Esophagus (tissue), 2 donors: Measurements from ENCODE around the gene TMA7. TPM values are rescaled to one million over a fixed set of nuclear protein-coding genes. Genes with fewer than 3 reads are reported as not detected.

ENCODE experiments used
- H3K27ac ChIP-seq, 2 donors: one replicate each; pipeline ENCODE4 v1.5.1; 2013; ENCODE audit warnings: low read depth in 2 of 2, mild to moderate bottlenecking in 2 of 2, inconsistent platforms in 1 of 2, low read length in 1 of 2, moderate library complexity in 1 of 2
- H3K27me3 ChIP-seq, 2 donors: one replicate each; pipeline ENCODE4 v1.6.1; 2013; ENCODE audit warnings: low read length in 2 of 2, control low read depth in 1 of 2, mild to moderate bottlenecking in 1 of 2; ENCODE audit not compliant: insufficient read depth in 2 of 2, control insufficient read depth in 1 of 2
- H3K36me3 ChIP-seq, 2 donors: one replicate each; pipeline ENCODE4 v1.6.1; 2013; ENCODE audit warnings: low read length in 1 of 2; ENCODE audit not compliant: control insufficient read depth in 2 of 2, insufficient read depth in 2 of 2
- H3K4me1 ChIP-seq, 2 donors: one replicate each; pipeline ENCODE4 v1.6.1; 2013; ENCODE audit warnings: low read length in 1 of 2; ENCODE audit not compliant: control insufficient read depth in 2 of 2, insufficient read depth in 2 of 2
- H3K4me3 ChIP-seq, 2 donors: one replicate each; pipeline ENCODE4 v1.5.1; 2013; ENCODE audit warnings: low read length in 2 of 2, mild to moderate bottlenecking in 2 of 2, low read depth in 1 of 2, moderate library complexity in 1 of 2
- H3K9me3 ChIP-seq, 2 donors: one replicate each; pipeline ENCODE4 v1.6.1; 2013; ENCODE audit warnings: mild to moderate bottlenecking in 2 of 2, low read depth in 1 of 2, low read length in 1 of 2, moderate library complexity in 1 of 2; ENCODE audit not compliant: control insufficient read depth in 2 of 2, insufficient read depth in 1 of 2
- WGBS, 2 donors: extraction: QIAGEN DNeasy Blood & Tissue Kit; methylation state at CpG; one replicate each; pipeline ENCODE4 v1.1.7; 2013; 5-methylcytosine and 5-hydroxymethylcytosine counted together
- polyA plus RNA-seq, 2 donors: library from polyadenylated mRNA; stranded (reverse); fragments of 200-250 nt; gene quantifications; one replicate each; pipeline ENCODE4 v1.2.3, GENCODE V29; 2013
- donor health status: healthy with polysubstance abuse.
- donor health status: Bipolar disorder and iron deficiency.

Gene TMA7
- polyA plus RNA-seq, 2 donors: 364 to 613 TPM

GRCh38 chr3:48402281-48402732 is 37.8 kb upstream of the TMA7 start:
- H3K9me3 ChIP-seq: no peaks in the 10 kb centered on the region
- WGBS, 2 donors: 18 to 26% methylated on average over 8 of the region's 8 CpGs
- H3K4me3 ChIP-seq: no peak overlapping the region
- peak overlapping the region; percentile 89 to 95 for H3K27ac ChIP-seq
- H3K36me3 ChIP-seq: peaks cover 10 to 34% of the 10 kb centered on the region in 2 donors
- H3K27me3 ChIP-seq: no peaks in the 10 kb centered on the region
- peaks cover 7 to 25% of the 10 kb centered on the region in 2 donors for H3K4me1 ChIP-seq

- no peak overlapping the region for H3K4me3 ChIP-seq
- peaks cover 10 to 40% of the 10 kb centered on the region in 2 donors for H3K36me3 ChIP-seq
- peak overlapping the region; percentile 89 to 95 for H3K27ac ChIP-seq
- no peaks in the 10 kb centered on the region for H3K9me3 ChIP-seq
- H3K4me1 ChIP-seq: peaks cover 7 to 25% of the 10 kb centered on the region in 2 donors
- WGBS, 2 donors: 60 to 68% methylated on average over 3 of the region's 3 CpGs
- no peaks in the 10 kb centered on the region for H3K27me3 ChIP-seq
Observed at GRCh38 chr3:48402907-48403306, 37.1 kb upstream of the TMA7 start.

GRCh38 chr3:48403533-48404439 is 36.3 kb upstream of the TMA7 start:
- no peak overlapping the region for H3K4me3 ChIP-seq
- peaks cover 10 to 46% of the 10 kb centered on the region in 2 donors for H3K36me3 ChIP-seq
- peaks cover 7 to 25% of the 10 kb centered on the region in 2 donors for H3K4me1 ChIP-seq
- H3K27ac ChIP-seq: peak overlapping the region; percentile 8 to 72
- 83 to 85% methylated on average over 15 of the region's 15 CpGs for WGBS, 2 donors
- no peaks in the 10 kb centered on the region for H3K27me3 ChIP-seq
- H3K9me3 ChIP-seq: no peaks in the 10 kb centered on the region

GRCh38 chr3:48404440-48405342 is 35.4 kb upstream of the TMA7 start:
- peaks cover 7 to 21% of the 10 kb centered on the region in 2 donors for H3K4me1 ChIP-seq
- WGBS, 2 donors: 70 to 75% methylated on average over 21 of the region's 21 CpGs
- no peak overlapping the region for H3K4me3 ChIP-seq
- H3K27me3 ChIP-seq: no peaks in the 10 kb centered on the region
- H3K27ac ChIP-seq: peak overlapping the region; percentile 38 to 72
- no peaks in the 10 kb centered on the region for H3K9me3 ChIP-seq
- peaks cover 10 to 55% of the 10 kb centered on the region in 2 donors for H3K36me3 ChIP-seq

GRCh38 chr3:48405343-48405881 is 34.6 kb upstream of the TMA7 start:
- Histone ChIP-seq H3K27ac (peak overlapping the region; percentile 38 to 72), H3K36me3 (peaks cover 12 to 62% of the 10 kb centered on the region in 2 donors), H3K4me3 (no peak overlapping the region), H3K9me3 (no peaks in the 10 kb centered on the region), H3K27me3 (no peaks in the 10 kb centered on the region), H3K4me1 (peaks cover 7 to 21% of the 10 kb centered on the region in 2 donors)
- 64 to 79% methylated on average over 13 of the region's 13 CpGs for WGBS, 2 donors

GRCh38 chr3:48405971-48406370 is 34.1 kb upstream of the TMA7 start:
- peaks cover 16 to 68% of the 10 kb centered on the region in 2 donors for H3K36me3 ChIP-seq
- H3K27me3 ChIP-seq: no peaks in the 10 kb centered on the region
- H3K4me3 ChIP-seq: no peak overlapping the region
- WGBS, 2 donors: 62 to 71% methylated on average over 1 of the region's 1 CpG
- peak overlapping the region; percentile 4 to 47 for H3K27ac ChIP-seq
- H3K4me1 ChIP-seq: peaks cover 7 to 21% of the 10 kb centered on the region in 2 donors
- no peaks in the 10 kb centered on the region for H3K9me3 ChIP-seq

GRCh38 chr3:48406443-48407431 is 33.3 kb upstream of the TMA7 start:
- no peaks in the 10 kb centered on the region for H3K9me3 ChIP-seq
- WGBS, 2 donors: 81% methylated on average over 18 of the region's 18 CpGs

GRCh38 chr3:48407542-48408099 is 32.4 kb upstream of the TMA7 start:
- Histone ChIP-seq H3K27ac (peak overlapping the region in 1 of 2 donors; percentile 36), H3K36me3 (peaks cover 24 to 84% of the 10 kb centered on the region in 2 donors)

More at GRCh38 chr3:48406443-48407431, 33.3 kb upstream of the TMA7 start:
- Histone ChIP-seq H3K4me3 (no peak overlapping the region), H3K27me3 (no peaks in the 10 kb centered on the region), H3K36me3 (peaks cover 17 to 75% of the 10 kb centered on the region in 2 donors), H3K4me1 (peaks cover 7 to 18% of the 10 kb centered on the region in 2 donors), H3K27ac (peak overlapping the region in 1 of 2 donors; percentile 39)

More at GRCh38 chr3:48407542-48408099, 32.4 kb upstream of the TMA7 start:
- 81 to 89% methylated on average over 8 of the region's 8 CpGs for WGBS, 2 donors
- no peaks in the 10 kb centered on the region for H3K27me3 ChIP-seq
- peaks cover 7 to 18% of the 10 kb centered on the region in 2 donors for H3K4me1 ChIP-seq
- H3K9me3 ChIP-seq: no peaks in the 10 kb centered on the region
- no peak overlapping the region for H3K4me3 ChIP-seq
